SK-N-MC (cell line): Measurements from ENCODE around the gene KCNH3.

Experiments
- EZH2 ChIP-seq: fragments of 200-600 bp; sonication (generic); IDR thresholded peaks from one replicate; pipeline ENCODE4 v1.6.1; 2017; ENCODE audit warnings: antibody characterized with exemption
- FOXP2 ChIP-seq: optimal IDR thresholded peaks from 2 replicates; pipeline ENCODE3; 2011; ENCODE audit warnings: mild to moderate bottlenecking, moderate library complexity; ENCODE audit not compliant: insufficient read depth; ENCODE audit errors: extremely low read length, control extremely low read depth
- POLR2AphosphoS5 ChIP-seq: IDR thresholded peaks from 2 replicates; pipeline ENCODE4 v1.6.1; 2012; ENCODE audit warnings: mild to moderate bottlenecking, low read depth, low read length, borderline replicate concordance

DNA sequence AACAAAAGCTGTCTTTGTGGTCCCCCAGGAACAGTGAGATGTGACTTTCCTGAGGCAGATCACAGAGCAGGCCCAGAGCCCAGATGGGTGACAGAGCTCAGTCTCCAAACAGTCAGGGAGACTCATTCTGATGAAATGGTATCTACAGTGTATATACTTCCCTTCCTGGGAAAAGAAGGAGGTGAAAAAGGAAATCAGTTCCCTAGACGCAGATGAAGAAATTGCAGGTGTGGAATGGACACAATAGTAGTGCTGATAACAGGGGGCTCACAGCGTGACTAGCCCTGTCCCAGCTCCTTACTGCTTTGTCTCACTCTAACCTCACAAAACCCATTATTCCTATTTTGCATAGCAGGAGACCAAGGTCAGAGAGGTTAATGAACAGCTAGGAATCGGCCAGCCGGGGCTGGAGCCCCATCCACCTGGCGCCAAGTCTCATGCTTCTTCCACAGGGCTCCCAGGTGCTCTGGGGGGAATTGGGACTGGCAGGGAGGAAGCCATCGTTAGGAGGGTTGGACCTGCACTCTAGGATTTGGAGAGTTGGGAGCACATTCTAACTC is 11.9 kb downstream of the KCNH3 start:
- no peak for TF ChIP-seq EZH2
- no peak for TF ChIP-seq POLR2AphosphoS5
- TF ChIP-seq FOXP2, result no peak
